K562 (cell line): ENCODE results near the gene MARVELD1. TPM values are rescaled to one million over a fixed set of nuclear protein-coding genes. Genes with fewer than 3 reads are reported as not detected.
A peak's percentile ranks its signal among the peaks of the same experiment; 100 is the strongest.

Source experiments
- ARID4B ChIP-seq: sonication (generic); formaldehyde crosslinking; IDR thresholded peaks from 2 replicates; pipeline ENCODE4 v1.8.0; 2022; ENCODE audit warnings: mild to moderate bottlenecking, missing genetic modification reagents
- CTBP1 ChIP-seq: fragments of 450-650 bp; IDR thresholded peaks from 2 replicates; pipeline ENCODE4 v1.6.1; 2016; ENCODE audit warnings: borderline replicate concordance
- EZH2 ChIP-seq: IDR thresholded peaks from 2 replicates; pipeline ENCODE4 v1.6.1; 2012; ENCODE audit warnings: low read depth, mild to moderate bottlenecking, inconsistent platforms, low read length, borderline replicate concordance
- NRF1 ChIP-seq, 2 experiments: fragments of 450-650 bp; IDR thresholded peaks in 1 of 2; conservative IDR thresholded peaks in 1 of 2; 2 replicates each; pipeline ENCODE4 v1.6.1; 2014; ENCODE audit warnings: mild to moderate bottlenecking in 2 of 2
- PBX2 ChIP-seq, 2 experiments: IDR thresholded peaks in 1 of 2; conservative IDR thresholded peaks in 1 of 2; 2 replicates each; pipeline ENCODE4 v1.6.1; 2016; ENCODE audit warnings: low read depth in 2 of 2, mild to moderate bottlenecking in 1 of 2, missing compliant biosample characterization in 1 of 2, missing genetic modification characterization in 1 of 2, moderate library complexity in 1 of 2
- RAD51 ChIP-seq: fragments of 450-650 bp; IDR thresholded peaks from 2 replicates; pipeline ENCODE4 v1.7.1; 2016; ENCODE audit warnings: low read depth, mild to moderate bottlenecking, borderline replicate concordance
- RBFOX2 ChIP-seq: fragments of 200-400 bp; formaldehyde crosslinking; IDR thresholded peaks from 2 replicates; pipeline ENCODE4 v1.6.1; 2017; ENCODE audit warnings: low read depth, mild to moderate bottlenecking, low read length, moderate library complexity
- RNF219 ChIP-seq: fragments of 250-450 bp; sonication (Bioruptor Pico); IDR thresholded peaks from 2 replicates; pipeline ENCODE4 v1.5.0; 2022; ENCODE audit warnings: mild to moderate bottlenecking
- RUNX1 ChIP-seq: sonication (generic); IDR thresholded peaks from 2 replicates; pipeline ENCODE4 v1.6.1; 2016; ENCODE audit warnings: antibody characterized with exemption, low read depth
- U2AF1 ChIP-seq: fragments of 200-400 bp; formaldehyde crosslinking; optimal IDR thresholded peaks from 2 replicates; pipeline ENCODE3; 2017; ENCODE audit warnings: mild to moderate bottlenecking, low read depth, low read length, moderate library complexity
- ZNF384 ChIP-seq: IDR thresholded peaks from 2 replicates; pipeline ENCODE4 v1.6.1; 2012; ENCODE audit warnings: low read depth, low read length, improper control_type of control experiment
- ZNF395 ChIP-seq: fragments of 200-800 bp; sonication (Bioruptor generic); IDR thresholded peaks from 2 replicates; pipeline ENCODE4 v1.6.1; 2017; ENCODE audit warnings: missing genetic modification characterization, missing compliant biosample characterization
- ZNF41 ChIP-seq: fragments of 250-450 bp; sonication (Bioruptor Pico); conservative IDR thresholded peaks from 2 replicates; pipeline ENCODE4 v1.4.0; 2020; ENCODE audit warnings: mild to moderate bottlenecking
- polyA plus RNA-seq, 8 experiments: library from polyadenylated mRNA; depleted of rRNA in 4 of 8; stranded (reverse) in 5 of 8; unstranded in 3 of 8; fragments of >200 nt; fragmentation: Nextera tagmentation in 2 of 8; fragmentation: Illumina TruSeq in 1 of 8; extraction: Ambion mirVana in 2 of 8; extraction: Trizol in 1 of 8; gene quantifications; 2 replicates each; pipeline versions ENCODE4 v1.2.1 to v1.2.3, GENCODE V29; 2011 to 2014; ENCODE audit warnings: inconsistent platforms in 1 of 8, missing spikeins in 1 of 8
- total RNA-seq, 7 experiments: library from RNA; depleted of rRNA in 6 of 7; stranded (reverse); fragments of >200 nt in 6 of 7; fragmentation: Illumina TruSeq in 2 of 7; extraction: Trizol in 2 of 7; gene quantifications; 2 replicates each; pipeline versions ENCODE4 v1.2.1 to v1.2.3, GENCODE V29; 2011 to 2021; ENCODE audit warnings: low replicate concordance in 1 of 7

The MARVELD1 gene
- total and polyA plus RNA-seq, 9 of the 15 experiments (the other 6 are each of a cell fraction or from before 2014, with no cell fraction given), result 2.7 to 12.5 (median 5.3) TPM

GRCh38 chr10:97736902-97737769 is 23.6 kb downstream of the MARVELD1 start, which contains the start of gene ZFYVE27 (continued):
- TF ChIP-seq PBX2 (CRISPR knock-in tag; IDR thresholded peaks at IDR 0.05; ENCODE audit: low read depth), result no peak
- no peak for TF ChIP-seq PBX2 (tag; conservative IDR thresholded peaks at IDR 0.05; ENCODE audit: low read depth)
- TF ChIP-seq ZNF41, result no peak
- no peak for TF ChIP-seq CTBP1
- TF ChIP-seq RAD51, result no peak; the same call in 1 of the 2 replicates
- TF ChIP-seq U2AF1, result no peak
- TF ChIP-seq ARID4B, result peak; percentile 46; the same call in 1 of the 2 replicates
- TF ChIP-seq RNF219 (CRISPR knock-in tag), result no peak
- TF ChIP-seq RBFOX2, result peak; percentile 91
- TF ChIP-seq NRF1 (conservative IDR thresholded peaks at IDR 0.05 in 1 of 2, IDR thresholded peaks at IDR 0.05 in 1 of 2), result peak; percentile 96 to 97
- TF ChIP-seq EZH2, result no peak
- TF ChIP-seq RUNX1, result no peak
- TF ChIP-seq ZNF384, result no peak
- TF ChIP-seq ZNF395 (CRISPR knock-in tag), result peak; percentile 79
